AG04449 (cell line): Measurements from ENCODE around the gene RPS6KL1.

Experiments
- CTCF ChIA-PET: fragments of 350-600 bp; formaldehyde crosslinking; extraction: SDS; loops from one replicate; lab custom pipeline; 2021; ENCODE audit warnings: antibody characterized with exemption; lab: Yijun Ruan, JAX
- POLR2A ChIA-PET: fragments of 400-600, 350-600 bp; formaldehyde crosslinking; extraction: SDS; loops from one replicate; lab custom pipeline; 2020; ENCODE audit warnings: antibody characterized with exemption, inconsistent platforms; lab: Yijun Ruan, JAX
- DNase-seq: peaks from one replicate; pipeline ENCODE4 v3.0.0-alpha.2; 2010; ENCODE audit warnings: low read depth, low spot score
- H3K4me3 ChIP-seq: 2 replicates; pipeline ENCODE4 v1.5.1; 2011; ENCODE audit warnings: low read depth, mild to moderate bottlenecking, control low read depth, low read length
- CTCF ChIP-seq: IDR thresholded peaks from one replicate; pipeline ENCODE4 v1.5.1; 2011; ENCODE audit warnings: mild to moderate bottlenecking, moderate library complexity, low read length, control low read depth, inconsistent platforms; ENCODE audit not compliant: insufficient read depth; ENCODE audit errors: missing control alignments

Gene RPS6KL1

GRCh38 chr14:74888164-74889158, 34.6 kb downstream of the RPS6KL1 start:
- ChIA-PET POLR2A (interaction anchor here (0.7 kb wide), 1 partner anchor 239 kb away, joined by 5 read pairs; the partner anchor contains the start of gene NEK9), CTCF (interaction anchor here (1.2 to 26.3 kb wide), 7 partner anchors 9 to 277 kb away, joined by 3 to 689 read pairs (median 5); partner anchors contain the start of gene LTBP2)
- no peak for DNase-seq

GRCh38 chr14:74886001-74886400, 37.1 kb downstream of the RPS6KL1 start:
- ChIA-PET POLR2A (interaction anchor here (0.7 to 1.5 kb wide), 5 partner anchors 12 to 180 kb away, joined by 3 to 4 read pairs (median 3); no protein-coding TSS in a partner anchor), CTCF (interaction anchor here (1.6 to 20.4 kb wide), 4 partner anchors 9 to 203 kb away, joined by 6 to 568 read pairs (median 86); no protein-coding TSS in a partner anchor)
- TF ChIP-seq CTCF: no peak
- H3K4me3 ChIP-seq: no peak overlapping the region; the same call in 1 of the 2 replicates
- DNase-seq: peak; percentile 95

More at GRCh38 chr14:74888164-74889158, 34.6 kb downstream of the RPS6KL1 start:
- TF ChIP-seq CTCF: no peak
- H3K4me3 ChIP-seq: no peak overlapping the region

- ChIA-PET CTCF (interaction anchor here (0.6 to 20.4 kb wide), 8 partner anchors 9 to 273 kb away, joined by 3 to 568 read pairs (median 4); no protein-coding TSS in a partner anchor), POLR2A (interaction anchor here (0.6 to 1.5 kb wide), 3 partner anchors 12 to 19 kb away, joined by 3 to 4 read pairs (median 3); no protein-coding TSS in a partner anchor)
- DNase-seq: no peak
- H3K4me3 ChIP-seq: peak overlapping the region; percentile 91
- TF ChIP-seq CTCF: no peak
These were observed 40.7 kb downstream of the RPS6KL1 start for GRCh38 chr14:74882103-74882920.

- no peak for TF ChIP-seq CTCF
- no peak for DNase-seq
- ChIA-PET POLR2A (interaction anchor here (0.6 to 1.5 kb wide), 2 partner anchors 12 to 15 kb away, joined by 3 to 4 read pairs; no protein-coding TSS in a partner anchor), CTCF (interaction anchor here (0.7 to 20.4 kb wide), 5 partner anchors 20 to 207 kb away, joined by 3 to 568 read pairs (median 13); partner anchors contain the start of gene ACYP1)
- H3K4me3 ChIP-seq: peak within 1 kb of the TSS; percentile 91
These were observed 41.5 kb downstream of the RPS6KL1 start, which contains the start of gene DLST for GRCh38 chr14:74881431-74882102. Gene DLST (plus strand): TSS chr14:74881916. CDS start chr14:74881954, 38 bp downstream.

- ChIA-PET CTCF (interaction anchor here (0.9 to 20.4 kb wide), 9 partner anchors 13 to 270 kb away, joined by 3 to 568 read pairs (median 6); no protein-coding TSS in a partner anchor), POLR2A (interaction anchor here (0.6 kb wide), 1 partner anchor 21 kb away, joined by 3 read pairs; no protein-coding TSS in a partner anchor)
- DNase-seq: no peak
These were observed 43.5 kb downstream of the RPS6KL1 start for GRCh38 chr14:74879427-74880182.

More at GRCh38 chr14:74879427-74880182, 43.5 kb downstream of the RPS6KL1 start:
- no peak for TF ChIP-seq CTCF
- no peak overlapping the region for H3K4me3 ChIP-seq
